Astrocyte (in vitro differentiated cells and primary cell): ENCODE measurements around the gene HOXA11. TPM values are rescaled to one million over a fixed set of nuclear protein-coding genes. Genes with fewer than 3 reads are reported as not detected.
A peak's percentile ranks its signal among the peaks of the same experiment; 100 is the strongest.

Experiments
- DNase-seq: peaks from one replicate; pipeline ENCODE4 v3.0.0-alpha.2; 2010; ENCODE audit warnings: low read depth
- FAIRE-seq: peaks from 2 replicates; lab custom pipeline; 2011; peaks lifted over from hg19 to GRCh38; lab: Jason Lieb, UNC
- H2AFZ ChIP-seq: 2 replicates; pipeline ENCODE4 v1.6.0; 2012; ENCODE audit warnings: low read depth, low read length, inconsistent platforms
- H3K27ac ChIP-seq: 2 replicates; pipeline ENCODE4 v1.5.1; 2011; ENCODE audit warnings: low read depth, low read length, inconsistent platforms
- H3K27me3 ChIP-seq: 2 replicates; pipeline ENCODE4 v1.6.0; 2011; ENCODE audit warnings: low read length, inconsistent platforms; ENCODE audit not compliant: insufficient read depth
- H3K36me3 ChIP-seq: 2 replicates; pipeline ENCODE4 v1.5.1; 2011; ENCODE audit warnings: low read length, inconsistent platforms; ENCODE audit not compliant: insufficient read depth
- H3K4me1 ChIP-seq: 2 replicates; pipeline ENCODE4 v1.5.1; 2011; ENCODE audit warnings: low read length, inconsistent platforms; ENCODE audit not compliant: insufficient read depth
- H3K4me2 ChIP-seq: 2 replicates; pipeline ENCODE4 v1.6.0; 2012; ENCODE audit warnings: low read length, inconsistent platforms
- H3K4me3 ChIP-seq: 2 replicates; pipeline ENCODE4 v1.5.1; 2011; ENCODE audit warnings: low read depth, mild to moderate bottlenecking, low read length, inconsistent platforms; ENCODE audit not compliant: insufficient read depth
- H3K79me2 ChIP-seq: 2 replicates; pipeline ENCODE4 v1.6.0; 2012; ENCODE audit warnings: mild to moderate bottlenecking, low read length, inconsistent platforms; ENCODE audit not compliant: insufficient read depth
- H3K9ac ChIP-seq: 2 replicates; pipeline ENCODE4 v1.6.0; 2012; ENCODE audit warnings: mild to moderate bottlenecking, low read length, inconsistent platforms
- H3K9me3 ChIP-seq: 2 replicates; pipeline ENCODE4 v1.5.1; 2012; ENCODE audit warnings: low read depth, mild to moderate bottlenecking, low read length, inconsistent platforms; ENCODE audit not compliant: insufficient read depth
- H4K20me1 ChIP-seq: 2 replicates; pipeline ENCODE4 v1.6.0; 2012; ENCODE audit warnings: low read length, inconsistent platforms; ENCODE audit not compliant: insufficient read depth
- H3K27ac Mint-ChIP-seq: one replicate; pipeline ENCODE4 v1.8.0; 2021; ENCODE audit warnings: mild to moderate bottlenecking, mixed read lengths; ENCODE audit not compliant: unreplicated experiment
- H3K27me3 Mint-ChIP-seq: one replicate; pipeline ENCODE4 v1.8.0; 2021; ENCODE audit warnings: low read depth, mixed read lengths; ENCODE audit not compliant: unreplicated experiment
- H3K36me3 Mint-ChIP-seq: one replicate; pipeline ENCODE4 v1.8.0; 2021; ENCODE audit warnings: low read depth, mixed read lengths; ENCODE audit not compliant: unreplicated experiment
- H3K4me1 Mint-ChIP-seq: one replicate; pipeline ENCODE4 v1.8.0; 2021; ENCODE audit warnings: low read depth, mixed read lengths; ENCODE audit not compliant: unreplicated experiment
- H3K4me3 Mint-ChIP-seq: one replicate; pipeline ENCODE4 v1.8.0; 2021; ENCODE audit warnings: mild to moderate bottlenecking, moderate library complexity, mixed read lengths; ENCODE audit not compliant: unreplicated experiment
- H3K9me3 Mint-ChIP-seq: one replicate; pipeline ENCODE4 v1.8.0; 2021; ENCODE audit warnings: mild to moderate bottlenecking, mixed read lengths; ENCODE audit not compliant: unreplicated experiment
- EZH2 ChIP-seq: IDR thresholded peaks from 2 replicates; pipeline ENCODE4 v1.6.1; 2012; ENCODE audit warnings: mild to moderate bottlenecking, low read length, inconsistent platforms; ENCODE audit not compliant: insufficient read depth
- total RNA-seq: library from RNA; stranded (reverse); gene quantifications from 2 replicates; pipeline ENCODE4 v1.2.1, GENCODE V29; 2021
- TF ChIP-seq, protein P1 (sequence below): IDR thresholded peaks from 2 replicates; pipeline ENCODE4 v1.5.1; 2011; ENCODE audit warnings: low read depth, mild to moderate bottlenecking, inconsistent platforms, low read length, moderate library complexity; ENCODE audit not compliant: insufficient read depth

The HOXA11 gene
- total RNA-seq, 1 donor from 2014 or later = not detected

DNA sequence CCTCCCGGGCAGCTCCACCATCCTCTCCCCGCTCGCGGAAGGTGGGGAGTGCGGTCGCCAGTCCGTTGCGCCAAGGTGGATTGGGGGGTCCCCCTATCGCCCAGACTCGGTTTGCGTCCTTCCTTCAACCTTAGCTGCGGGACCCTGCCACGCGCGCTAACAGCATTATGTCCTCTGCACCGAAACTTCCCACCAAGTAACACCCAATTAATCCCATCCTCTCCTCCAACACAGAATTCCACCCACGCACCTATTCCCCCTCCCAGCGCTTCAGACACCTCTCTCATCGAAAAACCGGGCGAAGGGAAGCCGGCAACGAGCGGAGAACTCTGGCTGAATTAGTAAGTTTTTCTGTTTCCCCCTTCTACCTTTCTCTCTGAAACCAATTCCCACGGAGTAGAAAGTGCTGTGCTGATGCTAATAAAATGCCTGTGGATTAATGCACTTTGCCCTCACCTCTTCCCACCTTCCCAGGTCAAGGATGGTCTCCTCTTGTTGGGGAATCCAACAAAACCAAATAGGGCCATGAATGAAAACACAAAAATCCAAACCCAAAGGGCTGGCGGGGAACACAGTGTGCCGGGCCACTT, 33.6 kb downstream of the HOXA11 start:
- H3K27me3 ChIP-seq = peaks cover 95% of the 10 kb centered on the region
- H3K27me3 Mint-ChIP-seq = peaks cover 82% of the 10 kb centered on the region

DNA sequence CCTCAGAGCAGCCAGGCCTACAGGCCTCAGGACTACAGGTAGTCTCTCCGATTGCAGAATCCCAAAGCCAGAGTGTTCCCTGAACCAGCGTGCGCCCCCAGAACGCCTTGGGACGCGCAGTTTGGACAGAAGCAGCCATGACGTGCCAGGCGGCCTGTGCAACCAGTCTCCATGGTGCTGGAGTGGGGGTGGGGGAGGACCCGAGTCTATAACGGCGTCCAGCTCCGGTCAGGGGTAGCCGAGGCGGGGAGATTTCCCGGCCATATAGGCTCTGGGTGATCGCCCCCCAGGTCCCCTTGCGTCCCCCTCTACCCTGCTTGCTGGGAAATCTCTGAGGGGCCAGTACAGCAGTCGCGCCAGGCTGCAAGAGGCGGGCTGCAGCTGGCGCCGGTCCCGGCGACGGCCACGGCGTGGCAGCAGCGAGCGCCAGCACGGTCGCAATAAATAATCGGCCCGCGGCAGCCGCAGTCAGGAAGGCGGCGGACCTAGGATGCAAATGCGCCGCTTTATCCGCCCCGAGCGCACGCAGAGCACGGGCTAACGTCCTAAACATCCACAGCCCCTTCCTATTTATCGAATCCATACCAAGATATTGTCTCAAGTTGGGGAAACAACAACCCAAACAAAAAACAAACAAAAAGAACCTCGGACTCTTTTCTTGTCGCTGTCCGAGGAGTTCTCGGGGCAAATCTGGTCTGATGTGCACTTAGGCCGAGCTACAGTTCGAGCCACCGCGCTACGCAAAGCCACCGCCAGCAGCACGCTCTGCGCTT, 34.3 kb downstream of the HOXA11 start:
- Mint-ChIP-seq H3K4me3 (no peak overlapping the region), H3K4me1 (no peaks in the 10 kb centered on the region), H3K9me3 (peaks cover 56% of the 10 kb centered on the region), H3K27me3 (peaks cover 86% of the 10 kb centered on the region), H3K27ac (peak overlapping the region; percentile 41), H3K36me3 (no peaks in the 10 kb centered on the region)
- H3K27me3 ChIP-seq = peaks cover 95% of the 10 kb centered on the region
- peak overlapping the region; percentile 85 for H3K4me2 ChIP-seq
- peaks cover 30% of the 10 kb centered on the region for H3K9me3 ChIP-seq
- H3K4me3 ChIP-seq = peak overlapping the region; percentile 37
- no peaks in the 10 kb centered on the region for H3K79me2 ChIP-seq
- no peaks in the 10 kb centered on the region for H3K36me3 ChIP-seq
- no peaks in the 10 kb centered on the region for H4K20me1 ChIP-seq
- TF ChIP-seq, protein P1, sequence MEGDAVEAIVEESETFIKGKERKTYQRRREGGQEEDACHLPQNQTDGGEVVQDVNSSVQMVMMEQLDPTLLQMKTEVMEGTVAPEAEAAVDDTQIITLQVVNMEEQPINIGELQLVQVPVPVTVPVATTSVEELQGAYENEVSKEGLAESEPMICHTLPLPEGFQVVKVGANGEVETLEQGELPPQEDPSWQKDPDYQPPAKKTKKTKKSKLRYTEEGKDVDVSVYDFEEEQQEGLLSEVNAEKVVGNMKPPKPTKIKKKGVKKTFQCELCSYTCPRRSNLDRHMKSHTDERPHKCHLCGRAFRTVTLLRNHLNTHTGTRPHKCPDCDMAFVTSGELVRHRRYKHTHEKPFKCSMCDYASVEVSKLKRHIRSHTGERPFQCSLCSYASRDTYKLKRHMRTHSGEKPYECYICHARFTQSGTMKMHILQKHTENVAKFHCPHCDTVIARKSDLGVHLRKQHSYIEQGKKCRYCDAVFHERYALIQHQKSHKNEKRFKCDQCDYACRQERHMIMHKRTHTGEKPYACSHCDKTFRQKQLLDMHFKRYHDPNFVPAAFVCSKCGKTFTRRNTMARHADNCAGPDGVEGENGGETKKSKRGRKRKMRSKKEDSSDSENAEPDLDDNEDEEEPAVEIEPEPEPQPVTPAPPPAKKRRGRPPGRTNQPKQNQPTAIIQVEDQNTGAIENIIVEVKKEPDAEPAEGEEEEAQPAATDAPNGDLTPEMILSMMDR = peak; percentile 32
- no peak for TF ChIP-seq EZH2
- H3K9ac ChIP-seq = no peak overlapping the region
- FAIRE-seq = no peak
- H3K4me1 ChIP-seq = peaks cover 9% of the 10 kb centered on the region
- DNase-seq = no peak
- peak overlapping the region; percentile 66 for H2AFZ ChIP-seq
- no peak overlapping the region for H3K27ac ChIP-seq

More for the DNA sequence above, 33.6 kb downstream of the HOXA11 start:
- Mint-ChIP-seq H3K9me3 (peaks cover 52% of the 10 kb centered on the region), H3K27ac (no peak overlapping the region), H3K4me1 (no peaks in the 10 kb centered on the region), H3K4me3 (no peak overlapping the region), H3K36me3 (no peaks in the 10 kb centered on the region)
- Histone ChIP-seq H2AFZ (peak overlapping the region; percentile 66), H3K9ac (no peak overlapping the region), H3K4me2 (peak overlapping the region; percentile 85), H3K79me2 (no peaks in the 10 kb centered on the region), H3K4me3 (peak overlapping the region; percentile 37), H3K9me3 (peaks cover 24% of the 10 kb centered on the region), H3K27ac (no peak overlapping the region), H3K36me3 (no peaks in the 10 kb centered on the region), H4K20me1 (no peaks in the 10 kb centered on the region), H3K4me1 (peaks cover 9% of the 10 kb centered on the region)
- FAIRE-seq (no peak), DNase-seq (no peak)
- peak; percentile 45 for TF ChIP-seq EZH2
- TF ChIP-seq, protein P1 = no peak
